Stimulated activated naive CD4-positive, alpha-beta T cell treated with Interleukin-2 at 50 U/mL for 16 hours (primary cell): ENCODE results near the gene ATXN7L1.
"Not testable (repeated sequence)": the region's sequence is repeated elsewhere in the genome, so short reads cannot be mapped to it uniquely, and the experiment has no call there.

ENCODE experiments used
- DNase-seq: peaks from one replicate; lab custom pipeline; 2025; lab: John Stamatoyannopoulos, UW

ATXN7L1 gene

GRCh38 chr7:105890290-105890997 lies 14.0 kb upstream of the ATXN7L1 start:
- DNase-seq = peak; percentile 16

DNA sequence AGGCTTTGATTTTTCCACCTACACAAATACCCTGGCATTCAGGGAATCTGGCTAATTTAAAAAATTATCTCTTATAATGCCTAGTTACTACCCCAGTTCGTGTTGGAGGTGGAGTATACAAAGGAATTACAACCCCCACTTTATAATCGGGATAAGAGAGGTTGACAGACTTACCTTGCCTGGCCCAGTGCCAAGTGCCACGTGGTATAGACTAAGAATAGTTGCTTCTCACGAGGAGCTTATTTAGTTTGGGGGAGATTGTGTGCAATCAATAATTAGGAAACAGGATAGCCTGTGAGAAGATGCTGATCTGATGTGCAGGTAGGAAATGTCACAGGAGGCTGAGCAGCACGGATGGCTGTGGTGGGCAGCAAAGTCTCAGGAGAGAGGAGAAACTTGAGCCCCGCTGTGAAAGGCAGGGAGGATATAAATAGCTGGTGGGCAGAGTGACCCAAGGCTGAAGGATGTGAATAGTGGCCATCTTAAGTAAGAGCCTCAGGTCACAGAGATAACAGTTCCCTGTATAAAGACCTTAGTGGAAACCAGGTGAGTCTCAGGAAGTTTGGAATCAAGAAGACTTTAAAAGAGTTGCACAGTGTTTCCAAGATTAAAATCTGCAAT lies 11.3 kb upstream of the ATXN7L1 start:
- no peak for DNase-seq

DNA sequence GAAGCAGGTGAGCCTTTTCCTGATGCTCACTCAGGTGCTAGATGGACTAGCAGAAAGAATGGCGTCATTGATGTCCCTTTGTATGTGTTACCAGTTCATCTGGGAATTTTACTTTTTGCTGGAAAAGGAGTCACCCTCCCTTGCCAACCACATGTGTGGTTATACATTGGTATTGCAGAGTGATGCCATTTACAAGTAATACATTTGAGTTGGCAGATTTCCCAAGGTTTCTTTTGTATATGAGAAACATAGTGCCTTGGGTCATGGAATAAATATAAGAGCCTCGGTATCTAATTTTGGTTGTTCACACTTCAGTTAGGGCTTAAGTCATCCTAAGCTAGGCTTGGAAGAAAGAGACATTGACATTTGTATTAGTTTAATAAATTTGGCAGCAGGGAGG lies 10.4 kb upstream of the ATXN7L1 start:
- no peak for DNase-seq

DNA sequence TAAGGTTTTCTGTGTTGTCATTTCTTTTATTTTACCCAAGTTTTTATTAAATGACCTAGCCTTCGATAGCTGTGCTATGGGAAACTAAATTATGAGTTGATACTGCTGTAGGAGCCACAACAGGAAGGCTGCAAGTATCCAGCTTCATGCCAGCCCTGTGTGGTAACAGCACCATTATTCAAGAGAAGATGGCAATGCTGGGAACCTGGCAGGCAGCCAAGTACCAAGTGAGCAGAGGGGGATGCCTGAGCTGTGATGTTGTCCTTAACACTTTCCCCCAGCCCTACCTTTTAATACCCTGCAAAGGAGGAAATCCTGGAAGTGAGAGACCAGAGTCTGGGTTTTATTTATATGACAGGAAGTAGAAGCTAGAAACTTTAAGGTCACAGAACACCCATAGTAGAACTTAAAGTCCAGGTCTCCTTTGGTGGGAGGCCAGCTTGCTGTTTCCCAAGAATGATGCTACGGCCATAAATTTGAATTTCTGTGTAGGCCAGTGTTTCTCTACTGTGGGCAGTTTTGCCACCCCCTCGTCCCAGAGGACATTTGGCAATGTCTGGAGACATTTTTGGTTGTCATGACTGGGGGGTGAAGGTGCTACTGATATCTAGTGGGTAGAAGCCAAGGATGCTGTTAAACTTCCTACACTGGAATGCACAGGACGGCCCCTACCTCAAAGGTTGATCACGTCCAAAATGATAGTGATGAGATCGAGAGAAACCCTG lies 9.2 kb upstream of the ATXN7L1 start:
- DNase-seq = no peak

- not testable (repeated sequence) for DNase-seq
Observed at GRCh38 chr7:105883179-105883578, 6.8 kb upstream of the ATXN7L1 start.

GRCh38 chr7:105881439-105881838 lies 5.0 kb upstream of the ATXN7L1 start:
- DNase-seq = no peak

DNA sequence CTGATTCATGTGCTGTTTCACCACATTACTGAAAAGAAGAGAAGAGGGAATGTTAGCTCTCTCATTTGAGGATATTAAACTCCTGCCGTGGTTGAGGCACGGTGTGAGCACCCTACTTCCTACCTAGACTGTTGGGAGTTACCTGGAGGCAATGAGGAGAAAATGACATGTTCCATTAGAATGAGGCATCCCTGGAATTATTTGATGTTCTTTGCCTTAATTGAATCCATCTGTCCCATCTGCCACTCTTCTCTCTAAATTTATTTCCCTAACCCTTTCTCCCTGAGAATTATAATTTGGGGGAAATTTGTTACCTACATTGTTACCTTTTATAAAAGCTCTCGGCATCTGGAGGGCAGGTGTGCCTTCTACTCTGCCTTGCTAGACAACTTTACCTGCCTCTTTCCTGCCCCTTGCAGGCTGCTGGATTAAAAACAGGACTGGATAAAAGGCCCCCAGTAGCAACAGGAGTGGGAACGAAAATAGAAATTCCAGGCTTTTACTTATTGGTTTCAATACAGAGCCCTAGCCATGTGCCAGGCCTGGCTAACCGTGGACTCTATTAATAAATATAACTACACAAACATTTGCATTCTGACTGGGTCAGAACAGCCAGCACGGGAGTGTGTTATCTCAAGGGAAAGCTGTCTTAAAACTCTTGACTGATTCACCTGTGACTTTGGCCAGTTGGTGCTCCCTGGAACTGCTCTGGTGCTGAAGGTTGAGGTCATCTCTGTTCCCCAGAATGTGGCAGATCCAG lies 4.4 kb upstream of the ATXN7L1 start:
- DNase-seq = no peak

DNA sequence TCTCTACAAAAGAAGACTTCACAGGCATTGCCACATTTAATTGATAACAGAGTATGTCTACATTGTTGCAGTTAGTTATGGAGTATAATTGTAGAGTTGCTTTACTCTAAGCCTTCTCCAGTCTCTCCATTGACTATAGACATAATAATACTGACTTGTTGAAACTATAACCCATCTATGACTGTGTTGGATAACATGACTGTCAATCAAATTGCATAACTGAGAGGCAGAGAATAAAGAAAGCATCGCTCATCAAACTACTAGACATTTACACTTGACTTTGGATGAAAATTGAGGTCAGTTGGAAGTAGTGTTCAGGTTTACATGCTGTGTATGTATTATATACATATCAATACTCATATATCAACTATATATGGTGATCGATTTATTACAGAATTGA lies 3.4 kb upstream of the ATXN7L1 start:
- no peak for DNase-seq

- no peak for DNase-seq
Observed at GRCh38 chr7:105878746-105879605, 2.6 kb upstream of the ATXN7L1 start.

GRCh38 chr7:105877736-105878135 lies 1.3 kb upstream of the ATXN7L1 start:
- DNase-seq = no peak

DNA sequence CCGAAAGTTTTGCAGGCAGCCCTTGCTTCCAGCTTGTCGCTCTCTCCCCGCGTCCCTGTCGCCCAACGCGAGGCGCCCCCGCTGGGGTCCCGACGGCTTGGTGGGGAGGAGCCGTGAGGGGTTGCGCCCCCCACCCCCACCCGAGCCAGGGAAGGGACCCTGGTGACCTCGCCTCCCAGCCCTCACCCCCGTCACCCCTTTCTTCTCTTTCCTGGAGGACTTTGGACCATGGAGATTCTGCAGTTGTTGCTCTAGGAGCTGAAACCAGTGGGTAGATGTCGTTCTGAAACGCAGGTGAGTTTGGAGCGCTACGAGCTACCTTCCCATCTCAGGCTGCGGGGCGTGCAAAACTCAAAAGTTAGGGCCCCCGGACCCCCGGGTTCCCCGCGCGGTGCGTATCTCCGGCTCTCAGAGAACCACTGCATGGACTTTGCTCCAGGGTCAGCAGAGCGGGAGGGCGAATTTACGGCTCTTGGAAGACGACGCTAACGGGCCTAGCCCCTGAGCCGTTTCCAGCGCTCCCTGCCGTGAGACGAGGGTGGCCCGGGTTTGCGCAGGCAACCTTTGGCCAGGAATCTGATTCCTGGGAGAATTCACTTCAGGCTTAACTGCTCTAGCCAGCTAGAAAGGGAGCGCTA lies 684 bp upstream of the ATXN7L1 start:
- no peak for DNase-seq

GRCh38 chr7:105875505-105875904 lies 894 bp downstream of the ATXN7L1 start:
- no peak for DNase-seq

GRCh38 chr7:105874055-105874454 lies 2.3 kb downstream of the ATXN7L1 start:
- DNase-seq = no peak

GRCh38 chr7:105872491-105872890 lies 3.9 kb downstream of the ATXN7L1 start:
- no peak for DNase-seq

- DNase-seq = no peak
Observed at GRCh38 chr7:105871142-105871541, 5.3 kb downstream of the ATXN7L1 start.

DNA sequence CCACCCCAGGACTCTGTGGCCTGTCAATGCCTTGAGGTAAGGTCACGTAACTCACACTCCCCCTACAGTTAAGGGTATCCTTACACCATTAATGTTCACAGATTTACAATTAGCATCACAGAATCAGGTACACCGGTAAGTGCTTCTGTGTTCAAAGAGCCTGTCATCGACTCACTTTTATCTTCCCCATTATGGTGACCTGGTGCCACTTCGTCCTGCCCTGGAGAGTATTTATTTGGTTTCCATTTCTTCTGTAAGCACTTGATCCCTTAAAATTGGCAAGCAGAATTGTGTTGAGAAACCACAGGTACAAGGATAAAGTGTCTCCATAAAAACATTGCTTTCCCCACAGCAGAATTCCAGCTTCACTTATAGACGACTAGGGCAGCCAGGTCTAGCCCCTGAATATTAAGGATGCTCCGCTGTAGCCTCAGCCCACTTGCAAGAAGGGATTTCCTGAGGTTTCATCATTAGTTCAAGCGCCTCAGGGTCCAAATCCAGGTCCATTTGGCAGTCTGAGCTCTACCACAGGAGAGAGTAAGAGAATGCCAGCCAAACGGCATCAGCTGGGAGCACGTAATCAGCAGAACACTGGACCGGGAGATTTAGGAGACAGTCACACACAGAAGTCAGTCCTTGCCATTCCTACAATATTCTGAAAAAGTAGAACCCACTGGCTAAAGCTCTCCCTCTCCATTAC lies 10.1 kb downstream of the ATXN7L1 start:
- no peak for DNase-seq

GRCh38 chr7:105863876-105864275 lies 12.5 kb downstream of the ATXN7L1 start:
- DNase-seq = no peak

- DNase-seq = no peak
Observed at GRCh38 chr7:105862770-105863169, 13.6 kb downstream of the ATXN7L1 start.

DNA sequence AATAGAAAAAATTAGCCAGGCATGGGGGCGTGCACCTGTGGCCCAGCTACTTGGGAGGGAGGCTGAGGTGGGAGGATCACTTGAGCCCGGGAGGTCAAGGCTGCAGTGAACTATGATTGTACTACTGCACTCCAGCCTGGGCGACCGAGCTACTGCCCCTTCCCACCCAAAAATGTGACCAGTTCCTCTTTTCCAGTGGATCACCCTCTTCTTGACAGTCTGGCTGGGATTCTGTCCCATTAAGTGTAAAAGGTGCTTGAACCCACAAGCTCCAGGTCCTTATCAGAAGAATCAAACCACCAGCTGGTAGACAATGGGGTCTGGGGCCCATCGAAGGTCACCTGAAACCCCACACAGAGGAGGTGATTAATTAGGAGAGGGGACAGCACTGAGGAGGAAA lies 14.1 kb downstream of the ATXN7L1 start:
- DNase-seq = no peak

GRCh38 chr7:105861224-105861623 lies 15.2 kb downstream of the ATXN7L1 start:
- no peak for DNase-seq
